ENCODE results near the gene DPAGT1. TPM values are rescaled to one million over a fixed set of nuclear protein-coding genes. Genes with fewer than 3 reads are reported as not detected.
A peak's percentile ranks its signal among the peaks of the same experiment; 100 is the strongest.

Gene DPAGT1
- total and polyA plus RNA-seq, 5 experiments from 2014 or later = 28.7 to 37.5 (median 29.0) TPM

- POLR2A ChIA-PET = interaction anchor here (0.6 to 3.9 kb wide), 4 partner anchors 12 to 165 kb away, joined by 4 to 48 read pairs (median 16); partner anchors contain the start of genes DPAGT1, HMBS and VPS11
- Mint-ChIP-seq H3K4me3 (peak overlapping the region in 1 of 10 donors; percentile 15), H3K27ac (peak overlapping the region in 9 of 10 donors; percentile 26 to 99 (median 55)), H3K27me3 (no peaks in the 10 kb centered on the region), H3K9me3 (no peaks in the 10 kb centered on the region), H3K4me1 (peaks cover 25 to 59% (median 43%) of the 10 kb centered on the region in 4 donors), H3K36me3 (peaks cover 7 to 45% (median 11%) of the 10 kb centered on the region in 3 donors)
- no peak for DNase-seq
- ATAC-seq = no peak
These were observed 12.7 kb upstream of the DPAGT1 start for GRCh38 chr11:119114351-119114750.

- peak overlapping the region in 9 of 10 donors; percentile 26 to 99 (median 59) for H3K27ac Mint-ChIP-seq
These were observed 12.1 kb upstream of the DPAGT1 start for GRCh38 chr11:119113716-119114115.

DNA sequence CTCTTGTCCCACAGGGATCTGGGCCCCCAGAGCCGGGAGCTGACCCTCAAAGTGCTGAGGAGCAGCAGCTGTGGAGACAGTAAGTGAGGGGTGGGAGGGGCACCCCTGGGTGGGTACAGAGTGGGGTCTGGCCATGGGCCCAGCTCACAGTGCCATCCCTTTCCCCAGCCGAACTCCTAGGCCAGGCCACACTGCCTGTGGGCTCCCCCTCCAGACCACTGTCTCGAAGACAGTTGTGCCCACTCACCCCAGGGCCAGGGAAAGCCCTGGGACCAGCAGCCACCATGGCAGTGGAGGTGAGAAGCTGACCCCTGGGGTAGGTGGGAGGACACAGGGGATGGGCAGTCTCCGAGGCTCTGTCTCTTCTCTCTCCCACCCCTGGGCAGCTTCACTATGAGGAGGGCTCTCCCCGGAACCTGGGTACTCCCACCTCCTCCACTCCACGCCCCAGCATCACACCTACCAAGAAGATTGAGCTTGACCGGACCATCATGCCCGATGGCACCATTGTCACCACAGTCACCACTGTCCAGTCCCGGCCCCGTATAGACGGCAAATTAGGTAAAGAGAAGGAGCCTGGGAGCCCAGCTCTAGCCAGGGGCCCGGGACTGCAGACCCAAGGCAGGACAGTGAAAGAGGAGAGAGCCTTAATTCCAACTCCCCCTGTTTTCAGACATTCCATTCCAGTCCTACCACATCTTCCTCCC, 10.8 kb upstream of the DPAGT1 start:
- H3K36me3 Mint-ChIP-seq = peaks cover 7 to 45% (median 11%) of the 10 kb centered on the region in 3 donors
- H3K4me1 Mint-ChIP-seq = peaks cover 37 to 72% (median 56%) of the 10 kb centered on the region in 4 donors
- no peak overlapping the region for H3K4me3 Mint-ChIP-seq
- ATAC-seq (no peak), DNase-seq (no peak)
- H3K27me3 Mint-ChIP-seq = no peaks in the 10 kb centered on the region
- POLR2A ChIA-PET = interaction anchor here (0.9 to 3.0 kb wide), 4 partner anchors 9 to 37 kb away, joined by 3 to 25 read pairs (median 6); partner anchors contain the start of genes ABCG4, DPAGT1 and HINFP
- no peaks in the 10 kb centered on the region for H3K9me3 Mint-ChIP-seq
- H3K27ac Mint-ChIP-seq = peak overlapping the region in 9 of 10 donors; percentile 2 to 91 (median 69)

More at GRCh38 chr11:119113716-119114115, 12.1 kb upstream of the DPAGT1 start:
- POLR2A ChIA-PET = interaction anchor here (0.6 to 3.9 kb wide), 2 partner anchors 11 to 166 kb away, joined by 4 to 48 read pairs; partner anchors contain the start of gene DPAGT1
- no peaks in the 10 kb centered on the region for H3K27me3 Mint-ChIP-seq
- H3K4me1 Mint-ChIP-seq = peaks cover 32 to 66% (median 49%) of the 10 kb centered on the region in 4 donors
- DNase-seq (no peak), ATAC-seq (no peak)
- H3K36me3 Mint-ChIP-seq = peaks cover 7 to 45% (median 11%) of the 10 kb centered on the region in 3 donors
- no peaks in the 10 kb centered on the region for H3K9me3 Mint-ChIP-seq
- peak overlapping the region in 1 of 10 donors; percentile 10 for H3K4me3 Mint-ChIP-seq

DNA sequence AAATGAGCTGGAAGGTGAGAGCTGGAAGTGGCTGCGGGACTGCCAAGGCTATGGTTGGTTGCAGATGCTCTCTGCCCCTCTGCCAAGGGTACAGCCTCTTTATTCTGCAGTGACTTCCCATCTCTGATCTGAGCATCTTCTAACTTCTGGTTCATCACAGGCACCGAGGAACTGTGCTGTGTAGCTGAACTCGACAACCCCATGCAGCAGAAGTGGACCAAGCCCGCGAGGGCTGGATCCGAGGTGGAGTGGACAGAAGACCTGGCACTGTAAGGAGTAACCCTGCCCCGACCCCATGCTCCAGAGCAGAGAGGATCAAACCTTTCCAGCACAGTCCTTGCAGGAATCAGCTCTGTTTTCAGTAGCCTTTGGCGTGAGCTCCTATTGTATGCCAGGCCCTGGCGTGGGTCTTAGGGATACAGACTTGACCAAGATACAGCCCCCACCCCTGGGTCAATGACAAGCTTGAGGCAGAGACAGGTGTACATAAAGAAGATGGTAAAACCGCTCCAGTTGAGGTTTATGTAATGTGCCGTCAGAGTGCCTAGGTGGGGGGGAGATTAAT, 9.8 kb upstream of the DPAGT1 start:
- Mint-ChIP-seq H3K36me3 (peaks cover 5 to 44% (median 11%) of the 10 kb centered on the region in 3 donors), H3K9me3 (no peaks in the 10 kb centered on the region), H3K27me3 (no peaks in the 10 kb centered on the region), H3K4me1 (peaks cover 35 to 68% (median 53%) of the 10 kb centered on the region in 4 donors), H3K4me3 (peak overlapping the region in 1 of 10 donors; percentile 11), H3K27ac (peak overlapping the region; percentile 26 to 93 (median 72))
- POLR2A ChIA-PET = interaction anchor here (0.6 to 7.2 kb wide), 5 partner anchors 8 to 132 kb away, joined by 3 to 130 read pairs (median 8); partner anchors contain the start of genes DPAGT1 and HINFP
- no peak for ATAC-seq
- no peak for DNase-seq

- no peaks in the 10 kb centered on the region for H3K9me3 Mint-ChIP-seq
- ATAC-seq (no peak), DNase-seq (no peak)
- peak overlapping the region in 2 of 10 donors; percentile 30 to 65 for H3K4me3 Mint-ChIP-seq
- H3K4me1 Mint-ChIP-seq = peaks cover 34 to 62% (median 51%) of the 10 kb centered on the region in 4 donors
- POLR2A ChIA-PET = interaction anchor here (3.0 to 7.2 kb wide), 2 partner anchors 8 to 9 kb away, joined by 25 to 130 read pairs; partner anchors contain the start of genes DPAGT1 and HINFP
- no peaks in the 10 kb centered on the region for H3K27me3 Mint-ChIP-seq
- H3K36me3 Mint-ChIP-seq = peaks cover 5 to 43% (median 10%) of the 10 kb centered on the region in 3 donors
- peak overlapping the region in 9 of 10 donors; percentile 48 to 94 (median 82) for H3K27ac Mint-ChIP-seq
These were observed 8.8 kb upstream of the DPAGT1 start for GRCh38 chr11:119110439-119110838.

- peaks cover 33 to 57% (median 48%) of the 10 kb centered on the region in 4 donors for H3K4me1 Mint-ChIP-seq
- peak overlapping the region; percentile 34 to 95 (median 92) for H3K27ac Mint-ChIP-seq
- H3K27me3 Mint-ChIP-seq = no peaks in the 10 kb centered on the region
- H3K4me3 Mint-ChIP-seq = peak overlapping the region; percentile 84 to 95 (median 88)
- DNase-seq (no peak), ATAC-seq (no peak)
- peaks cover 2 to 39% (median 6%) of the 10 kb centered on the region in 3 donors for H3K36me3 Mint-ChIP-seq
- POLR2A ChIA-PET = interaction anchor here (0.8 to 7.2 kb wide), 4 partner anchors 10 to 194 kb away, joined by 3 to 130 read pairs (median 41); partner anchors contain the start of gene HINFP
- no peaks in the 10 kb centered on the region for H3K9me3 Mint-ChIP-seq
These were observed 8.2 kb upstream of the DPAGT1 start for GRCh38 chr11:119109843-119110242.

GRCh38 chr11:119108857-119109221, 7.2 kb upstream of the DPAGT1 start:
- peak overlapping the region; percentile 86 to 95 (median 92) for H3K27ac Mint-ChIP-seq
- H3K27me3 Mint-ChIP-seq = no peaks in the 10 kb centered on the region
- peaks cover 2 to 34% (median 6%) of the 10 kb centered on the region in 3 donors for H3K36me3 Mint-ChIP-seq
- ATAC-seq (no peak), DNase-seq (no peak)
- no peaks in the 10 kb centered on the region for H3K9me3 Mint-ChIP-seq
- POLR2A ChIA-PET = interaction anchor here (0.7 to 7.2 kb wide), 5 partner anchors 11 to 28 kb away, joined by 3 to 130 read pairs (median 5); partner anchors contain the start of genes HINFP and HMBS
- peaks cover 33 to 57% (median 48%) of the 10 kb centered on the region in 4 donors for H3K4me1 Mint-ChIP-seq
- H3K4me3 Mint-ChIP-seq = peak overlapping the region; percentile 84 to 95 (median 88)

DNA sequence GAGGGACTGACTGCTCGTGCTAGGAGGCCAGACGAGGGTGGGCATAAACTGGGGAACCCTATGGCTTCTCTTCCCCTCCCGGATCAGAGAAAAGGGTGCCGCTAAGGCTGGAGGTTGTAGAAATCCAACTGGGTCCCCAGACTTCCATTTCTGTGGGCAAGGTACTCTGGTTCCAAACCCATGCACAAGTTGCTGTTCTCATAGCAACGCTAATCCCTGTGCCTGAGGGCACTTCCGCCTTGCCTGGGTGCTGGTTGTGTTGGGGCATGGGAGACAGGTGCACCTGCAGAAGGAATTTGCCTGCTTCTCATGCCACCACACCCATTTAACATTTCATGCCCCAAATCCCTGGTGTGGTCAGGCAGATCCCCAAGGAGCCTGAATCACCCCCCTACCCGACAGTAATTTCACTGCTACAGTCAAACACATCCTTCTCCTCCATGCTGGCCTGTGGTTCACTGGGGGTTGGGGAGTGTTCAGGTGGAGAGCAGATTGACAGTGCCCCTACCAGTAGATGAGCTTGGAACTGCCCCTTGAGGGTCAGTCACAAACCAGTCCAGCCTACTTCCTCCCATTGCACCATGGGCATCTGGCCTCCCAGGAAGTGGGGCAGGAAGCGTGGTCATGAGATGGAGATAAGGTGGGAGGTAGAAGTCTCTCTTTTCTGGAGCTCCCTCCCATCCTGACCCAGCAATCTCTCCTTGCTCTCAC, 6.6 kb upstream of the DPAGT1 start:
- no peaks in the 10 kb centered on the region for H3K27me3 Mint-ChIP-seq
- DNase-seq (peak in 5 of 10 donors; percentile 25 to 55 (median 37)), ATAC-seq (peak; percentile 44 to 52)
- POLR2A ChIA-PET = interaction anchor here (0.7 to 7.2 kb wide), 10 partner anchors 11 to 536 kb away, joined by 3 to 130 read pairs (median 4); partner anchors contain the start of genes ARCN1, HINFP, HMBS and RPS25
- peaks cover 33 to 59% (median 49%) of the 10 kb centered on the region in 4 donors for H3K4me1 Mint-ChIP-seq
- H3K9me3 Mint-ChIP-seq = no peaks in the 10 kb centered on the region
- H3K27ac Mint-ChIP-seq = peak overlapping the region; percentile 73 to 95 (median 92)
- H3K36me3 Mint-ChIP-seq = peaks cover 2 to 28% (median 6%) of the 10 kb centered on the region in 3 donors
- H3K4me3 Mint-ChIP-seq = peak overlapping the region; percentile 84 to 95 (median 88)

DNA sequence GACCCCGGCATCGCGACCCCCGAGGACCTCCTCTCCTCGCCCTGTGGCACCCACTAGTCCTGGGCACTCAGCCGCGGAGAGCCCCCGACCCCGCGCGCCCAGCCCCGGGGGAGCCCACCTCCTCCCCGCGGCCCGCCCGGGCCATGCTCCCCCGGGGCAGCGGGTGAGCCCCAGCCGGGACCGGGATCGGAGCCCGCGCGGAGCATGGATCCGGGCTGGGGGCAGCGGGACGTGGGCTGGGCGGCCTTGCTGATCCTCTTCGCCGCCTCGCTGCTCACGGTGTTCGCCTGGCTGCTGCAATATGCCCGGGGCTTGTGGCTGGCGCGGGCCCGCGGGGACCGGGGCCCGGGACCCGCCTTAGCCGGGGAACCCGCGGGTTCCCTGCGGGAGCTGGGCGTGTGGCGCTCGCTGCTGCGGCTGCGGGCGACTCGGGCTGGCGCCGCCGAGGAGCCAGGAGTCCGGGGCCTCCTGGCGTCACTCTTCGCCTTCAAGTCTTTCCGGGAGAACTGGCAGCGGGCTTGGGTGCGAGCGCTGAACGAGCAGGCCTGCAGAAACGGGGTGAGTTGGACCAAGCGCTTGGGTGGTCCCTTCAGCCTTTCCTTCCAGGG, 6.0 kb upstream of the DPAGT1 start:
- Mint-ChIP-seq H3K27ac (peak overlapping the region; percentile 73 to 95 (median 93)), H3K4me1 (peaks cover 28 to 61% (median 47%) of the 10 kb centered on the region in 4 donors), H3K4me3 (peak overlapping the region; percentile 84 to 95 (median 89)), H3K36me3 (peaks cover 2 to 22% (median 6%) of the 10 kb centered on the region in 3 donors), H3K9me3 (no peaks in the 10 kb centered on the region), H3K27me3 (no peaks in the 10 kb centered on the region)
- POLR2A ChIA-PET = interaction anchor here (0.7 to 7.2 kb wide), 9 partner anchors 11 to 535 kb away, joined by 3 to 130 read pairs (median 5); partner anchors contain the start of genes ARCN1, HINFP, HMBS and RPS25
- DNase-seq = no peak
- ATAC-seq = peak; percentile 32 to 37

GRCh38 chr11:119106564-119107537, 5.2 kb upstream of the DPAGT1 start, which contains the start of gene C2CD2L:
C2CD2L (plus strand) TSS chr11:119107344; CDS start chr11:119107742, 398 bp downstream.
- DNase-seq (peak; percentile 72 to 89 (median 82)), ATAC-seq (peak; percentile 81 to 83)
- Mint-ChIP-seq H3K27me3 (no peaks in the 10 kb centered on the region), H3K9me3 (no peaks in the 10 kb centered on the region), H3K4me3 (peak within 1 kb of the TSS; percentile 84 to 95 (median 89)), H3K4me1 (peaks cover 28 to 67% (median 50%) of the 10 kb centered on the region in 4 donors), H3K27ac (peak within 1 kb of the TSS; percentile 88 to 95 (median 93)), H3K36me3 (peaks cover 1 to 19% (median 4%) of the 10 kb centered on the region in 3 donors)
- POLR2A ChIA-PET = interaction anchor here (0.5 to 7.2 kb wide), 14 partner anchors 10 to 534 kb away, joined by 3 to 130 read pairs (median 4); partner anchors contain the start of genes ARCN1, HINFP, HMBS and RPS25

All from naive thymus-derived CD8-positive, alpha-beta T cell (primary cell).